Kasumi-1 (cell line): ENCODE results near the gene KLF15.
A peak's percentile ranks its signal among the peaks of the same experiment; 100 is the strongest.

Source experiments
- DNase-seq, 2 experiments: peaks; one replicate each; lab custom pipeline; 2025; lab: John Stamatoyannopoulos, UW

Gene KLF15

DNA sequence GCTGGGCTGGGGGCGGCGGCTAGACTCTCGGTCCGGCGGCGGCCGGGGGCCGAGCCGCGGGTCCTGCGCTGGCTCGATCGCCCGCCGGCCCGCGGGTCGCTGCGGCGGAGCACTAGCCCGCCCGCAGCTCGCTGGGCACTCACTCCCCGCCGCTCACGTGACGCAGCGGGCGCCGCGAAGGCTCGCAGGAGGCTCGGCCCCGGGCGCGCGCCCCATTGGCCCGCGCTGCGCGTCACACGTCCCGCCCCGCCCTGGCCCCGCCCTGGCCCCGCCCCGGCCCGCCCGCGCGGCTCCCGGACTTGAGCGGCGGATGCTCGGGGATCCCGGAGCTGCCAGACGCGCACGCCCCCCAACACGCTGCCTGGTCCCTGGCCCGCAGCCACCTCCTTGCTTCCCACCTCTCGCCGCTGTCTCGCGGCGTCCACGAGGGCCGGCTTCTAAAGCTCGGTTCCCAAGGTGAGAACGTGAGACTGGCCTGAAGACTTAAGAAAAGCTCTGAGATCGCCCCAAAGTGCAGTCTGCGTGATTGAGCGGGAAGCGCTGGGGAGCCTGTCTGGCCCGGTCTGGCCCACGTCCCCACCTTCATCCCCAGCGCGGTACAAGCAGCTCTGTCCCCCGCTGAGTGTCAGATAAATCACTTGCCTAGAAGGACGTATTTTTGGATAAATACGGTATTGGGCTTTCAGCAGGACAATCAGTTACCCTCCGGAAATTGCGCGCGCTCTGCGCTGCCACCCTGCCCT, at the start of gene KLF15:
Gene KLF15 (minus strand): TSS at position 114 of the 743 bp plus-strand sequence. CDS start 4,486 bp downstream, outside the sequence.
- DNase-seq, result peak; percentile 32 to 48

DNA sequence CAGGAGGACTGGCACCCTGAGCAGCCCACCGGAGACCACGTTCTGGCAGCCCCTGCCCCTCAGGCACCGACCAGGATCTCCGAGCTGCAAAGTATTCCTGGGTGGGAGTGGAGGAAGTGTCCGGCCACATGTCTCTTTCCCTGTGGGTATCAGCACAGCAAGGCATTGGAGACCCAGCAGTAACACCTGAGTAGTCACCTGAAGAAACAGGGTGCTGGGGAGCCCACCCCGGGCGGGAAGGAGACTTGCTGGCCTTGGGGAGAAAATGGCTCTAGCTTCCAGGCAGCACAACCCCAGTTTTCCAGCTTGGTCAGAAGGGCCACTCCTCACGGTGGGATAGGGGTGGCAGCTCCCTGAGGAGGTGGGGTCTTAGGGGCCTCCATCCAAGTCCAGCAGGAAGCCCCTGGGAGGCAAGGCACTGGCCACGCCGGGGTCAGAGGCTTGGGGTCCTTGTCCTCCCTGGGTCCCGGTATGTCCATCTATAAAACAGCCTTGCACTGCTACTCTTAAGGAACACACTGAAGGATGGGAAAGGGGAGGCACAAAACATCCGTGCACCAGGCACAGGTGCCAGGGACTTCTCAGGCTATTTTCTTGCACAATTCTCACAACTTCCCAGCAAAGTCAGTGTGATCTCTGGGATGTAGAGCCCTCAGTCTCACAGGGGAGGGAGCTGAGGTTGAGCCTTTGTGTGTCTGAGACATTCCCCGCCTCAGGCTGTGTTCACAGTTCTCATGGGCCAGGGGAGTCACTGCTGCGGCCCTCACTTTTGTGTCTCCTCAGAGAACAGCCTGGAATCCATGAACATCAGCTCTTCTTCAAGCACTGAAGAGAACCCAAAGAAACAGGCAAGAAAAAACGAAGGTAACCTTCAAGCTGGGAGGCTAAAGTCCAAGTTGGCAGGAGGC, 49.4 kb upstream of the KLF15 start:
- no peak for DNase-seq

DNA sequence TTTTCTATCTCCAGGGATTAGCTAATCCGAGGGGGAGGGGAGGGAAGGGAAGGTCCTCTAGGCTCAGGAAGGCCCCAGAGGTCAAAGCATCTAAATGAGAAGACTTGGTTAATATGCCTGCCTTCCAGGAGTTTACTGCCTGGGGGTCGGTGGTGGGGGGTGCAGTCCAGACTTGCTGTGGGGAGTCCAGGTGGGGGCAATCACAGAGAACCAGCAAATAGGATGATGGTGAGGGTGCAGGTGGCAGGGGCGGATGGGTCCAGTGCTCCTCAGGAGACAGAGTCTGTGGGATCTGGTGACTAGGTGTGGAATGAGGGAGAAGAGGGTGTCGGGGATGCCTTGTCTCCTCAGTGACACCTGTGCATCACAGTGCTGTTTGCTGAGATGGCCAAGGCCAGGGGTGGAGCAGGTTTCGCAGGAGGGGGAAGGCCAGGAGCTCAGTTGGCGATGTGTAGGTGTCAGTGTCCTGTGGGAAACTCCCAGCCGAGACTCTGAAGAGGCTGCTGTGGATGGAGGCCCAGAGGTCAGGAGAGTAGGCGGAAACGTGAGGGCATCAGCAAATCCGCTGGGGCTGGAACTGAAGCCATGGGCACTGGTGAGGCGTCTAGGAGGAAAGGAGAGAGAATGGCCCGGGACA, 45.6 kb upstream of the KLF15 start:
- no peak for DNase-seq

DNA sequence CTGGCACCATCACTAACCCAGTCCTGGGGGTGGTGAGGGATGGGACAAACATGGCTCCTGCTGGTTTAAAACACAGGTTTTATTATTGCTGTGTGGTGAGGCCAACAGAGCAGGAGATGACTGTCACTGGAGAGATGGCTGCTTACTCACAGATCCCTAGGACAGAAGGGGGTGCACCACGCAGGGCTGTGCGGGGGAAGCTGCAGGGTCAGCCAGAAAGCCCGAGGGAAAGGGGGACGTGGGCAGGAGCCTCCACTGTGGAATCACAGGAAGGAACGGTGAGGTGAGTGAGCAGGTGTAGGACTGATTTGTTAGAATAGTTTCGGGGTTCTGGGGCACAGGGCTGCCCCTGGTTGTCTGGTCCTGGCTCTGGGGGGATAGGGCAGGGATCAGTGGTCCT, 45.0 kb upstream of the KLF15 start:
- no peak for DNase-seq

DNA sequence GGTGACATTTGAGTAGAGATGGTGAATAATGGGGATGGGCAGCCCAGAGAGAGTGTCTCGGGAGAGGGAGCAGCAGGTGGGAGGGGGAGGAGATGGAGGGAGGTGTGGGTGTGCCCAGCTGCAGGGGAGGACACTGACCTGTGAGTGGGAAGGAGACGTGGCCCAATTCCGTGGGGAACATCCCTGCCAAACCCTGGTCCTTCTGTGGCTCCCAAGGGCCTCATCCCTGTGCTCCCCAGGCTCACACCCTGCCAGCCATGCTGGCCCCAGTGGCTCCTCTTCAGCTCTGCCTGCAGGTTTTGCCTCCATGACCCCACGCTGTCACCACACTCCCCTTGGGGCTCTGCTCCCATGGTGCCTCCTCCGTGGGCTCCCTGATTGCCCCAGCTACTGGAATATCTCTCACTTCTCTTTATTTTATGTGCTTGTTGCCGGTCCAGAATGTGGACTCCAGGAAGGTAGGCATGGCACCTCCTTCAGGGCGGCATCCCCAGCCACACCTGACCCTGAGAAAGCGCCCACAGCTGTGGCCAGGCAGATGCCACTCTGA, 44.5 kb upstream of the KLF15 start:
- no peak for DNase-seq

DNA sequence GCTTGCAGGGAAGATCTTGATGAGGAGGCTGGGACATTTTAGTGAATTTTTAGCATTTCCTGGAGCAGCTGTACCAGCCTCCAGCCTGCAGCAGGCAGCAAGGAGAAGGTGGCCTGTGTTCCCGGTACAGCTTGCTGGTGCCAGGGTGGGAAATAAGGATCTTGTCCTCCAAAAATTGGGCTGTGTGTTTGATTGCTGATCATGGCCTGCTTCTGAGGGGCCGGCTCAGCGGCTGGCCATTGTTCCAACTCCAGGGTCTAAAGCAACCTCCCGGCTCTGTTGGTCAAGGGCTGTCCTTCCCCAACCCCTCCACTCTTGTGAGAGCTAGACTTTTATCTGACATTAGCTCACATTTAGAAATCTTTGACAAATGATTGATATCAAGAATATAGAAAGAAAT, 42.5 kb upstream of the KLF15 start:
- DNase-seq, result no peak

DNA sequence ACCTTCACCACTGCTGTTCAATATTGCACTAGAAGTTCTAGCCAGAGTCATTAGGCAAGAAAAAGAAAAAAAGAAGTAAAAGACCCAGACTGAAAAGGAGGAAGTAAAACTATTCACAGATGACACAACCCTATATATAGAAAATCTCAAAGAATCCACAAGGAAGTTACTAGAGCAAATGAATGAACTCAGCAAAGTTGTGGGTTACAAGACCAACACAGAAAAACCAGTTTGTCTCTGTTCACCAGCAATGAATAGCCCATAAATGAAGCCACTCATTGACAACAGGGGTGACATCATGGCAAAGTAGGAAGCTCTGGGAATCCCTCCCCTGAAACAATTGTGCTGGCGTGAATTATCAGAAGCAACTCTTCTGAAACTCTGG, 42.1 kb upstream of the KLF15 start:
- DNase-seq, result peak; percentile 87 to 92

DNA sequence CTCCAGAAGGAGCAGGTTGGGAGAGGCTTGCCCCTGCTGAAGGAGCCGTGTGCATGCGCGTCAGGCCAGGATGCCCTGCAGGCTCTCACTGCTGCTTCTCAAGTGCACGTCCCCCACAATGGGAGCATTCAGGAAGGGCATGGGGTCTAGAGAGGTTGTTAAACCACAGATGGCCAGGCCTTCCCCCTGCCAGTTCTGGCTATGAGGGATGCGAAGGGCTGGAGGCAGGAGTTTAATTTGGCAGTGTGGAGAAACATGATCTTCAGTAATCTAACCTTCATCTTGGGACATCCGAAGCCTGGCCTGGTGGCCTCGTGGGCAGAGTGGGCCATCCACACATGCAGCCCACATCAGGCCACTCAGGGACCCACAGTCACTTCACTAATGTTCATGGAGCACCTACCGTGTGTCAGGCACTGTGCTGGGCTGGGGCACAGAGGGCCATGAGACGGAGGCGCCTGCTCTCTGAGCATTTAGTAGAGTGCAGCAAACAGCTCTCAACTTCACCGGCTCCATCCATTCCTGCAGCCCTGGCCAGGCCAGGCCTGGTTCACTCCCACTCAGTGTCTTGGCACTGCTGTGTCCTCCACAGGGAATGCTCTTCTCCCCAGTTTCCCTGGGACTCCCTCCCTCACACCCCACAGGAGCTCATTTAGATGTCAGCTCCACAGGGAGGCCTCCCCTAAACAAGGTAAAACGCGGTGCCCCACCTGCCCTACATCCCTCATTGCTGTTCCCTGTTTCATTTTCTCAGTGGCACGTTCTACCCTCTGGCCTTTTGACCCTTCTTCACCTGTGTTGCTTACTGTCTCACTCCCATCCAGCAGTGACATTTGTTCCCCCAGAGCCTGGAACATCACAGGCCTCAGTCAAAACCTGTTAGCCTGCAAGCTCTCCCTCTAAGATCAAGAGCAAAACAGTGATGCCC, 41.5 kb upstream of the KLF15 start:
- DNase-seq, result no peak

DNA sequence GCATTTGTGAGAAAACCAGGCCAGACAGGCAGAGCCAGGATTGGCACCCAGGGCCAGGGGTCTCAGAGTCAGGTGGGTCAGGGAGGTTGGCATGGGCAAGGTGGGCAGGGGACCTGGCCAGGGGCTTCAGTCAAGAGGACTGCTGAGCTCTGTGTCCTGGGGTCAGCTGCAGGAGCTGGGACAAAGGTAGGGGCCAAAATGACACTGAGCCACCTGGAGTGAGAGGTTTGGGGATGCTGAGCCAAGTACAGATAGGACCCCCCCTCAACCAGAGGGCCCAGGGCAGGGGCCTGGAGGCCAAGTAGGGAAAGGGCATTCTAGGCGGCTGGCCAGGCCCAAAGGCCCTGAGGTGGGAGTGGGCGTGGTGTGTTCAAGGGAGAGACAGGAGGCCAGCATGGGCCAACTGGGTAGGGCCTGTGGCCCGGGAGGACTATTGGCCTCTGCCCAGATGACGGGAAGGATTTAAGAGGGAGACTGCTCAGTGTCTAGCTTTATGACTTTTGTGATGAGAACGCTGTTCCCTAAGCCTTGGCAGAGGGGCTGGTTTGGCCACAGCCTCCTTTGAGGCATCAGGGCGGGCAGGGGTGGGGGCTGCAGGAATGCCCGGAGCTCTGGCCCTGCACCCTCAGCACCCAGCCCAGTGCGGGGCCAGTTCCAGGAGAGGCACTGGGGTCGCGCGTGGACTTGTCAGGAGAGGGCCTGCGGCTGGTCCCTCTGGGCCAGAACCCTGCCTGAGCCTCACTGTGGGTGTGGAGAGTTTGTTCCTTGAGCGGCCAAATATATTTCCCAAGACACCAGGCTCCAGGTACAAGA, 40.6 kb upstream of the KLF15 start:
- no peak for DNase-seq

DNA sequence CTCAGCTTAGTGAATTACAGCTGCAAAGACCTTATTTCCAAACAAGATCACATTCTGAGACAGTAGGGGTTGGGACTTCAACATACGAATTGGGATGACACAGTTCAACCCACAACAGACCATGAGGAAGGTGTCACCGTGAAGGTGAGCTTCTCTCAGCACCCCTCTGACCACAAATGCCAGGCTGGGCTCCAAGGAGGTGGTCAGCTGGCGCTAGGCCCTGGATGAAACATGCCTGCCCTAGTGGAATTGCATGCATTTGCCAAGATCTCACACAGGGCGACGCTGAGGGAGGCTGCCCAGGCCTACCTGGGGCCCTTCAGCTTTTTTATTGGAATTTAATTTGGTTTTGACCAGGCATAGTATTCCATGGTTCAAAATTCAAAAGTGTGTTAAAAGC, 39.3 kb upstream of the KLF15 start:
- no peak for DNase-seq

DNA sequence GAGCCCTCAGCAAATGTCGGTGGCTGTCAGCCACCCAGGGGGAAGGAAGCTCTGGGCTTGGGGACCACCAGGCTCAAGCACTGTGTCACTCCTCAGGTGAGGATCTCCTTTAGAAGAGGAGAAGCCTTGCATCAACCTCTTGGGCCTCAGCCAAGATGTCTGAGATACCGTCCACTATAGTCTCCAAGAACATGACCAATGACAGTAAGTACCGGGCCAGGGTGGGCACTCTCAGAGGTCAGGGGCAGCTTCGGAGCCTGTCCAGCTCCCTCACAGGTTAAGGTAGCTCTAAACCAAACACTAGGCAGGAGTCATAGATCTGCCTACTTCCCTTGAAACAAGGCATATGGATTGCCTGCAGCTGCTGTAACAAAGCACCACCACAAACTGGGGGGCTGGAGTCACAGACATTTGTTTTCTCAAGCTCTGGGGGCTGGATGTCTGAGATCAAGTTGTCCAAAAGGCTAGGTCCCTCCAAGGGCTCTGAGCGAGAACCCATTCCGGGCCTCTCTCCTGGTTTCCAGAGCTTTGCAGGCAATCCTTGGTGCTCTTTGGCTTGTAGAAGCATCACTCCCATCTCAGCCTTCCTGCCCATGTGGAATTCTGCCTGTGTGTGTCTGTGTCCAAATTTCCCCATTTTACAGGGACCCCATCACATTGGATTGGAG, 38.8 kb upstream of the KLF15 start:
- no peak for DNase-seq

DNA sequence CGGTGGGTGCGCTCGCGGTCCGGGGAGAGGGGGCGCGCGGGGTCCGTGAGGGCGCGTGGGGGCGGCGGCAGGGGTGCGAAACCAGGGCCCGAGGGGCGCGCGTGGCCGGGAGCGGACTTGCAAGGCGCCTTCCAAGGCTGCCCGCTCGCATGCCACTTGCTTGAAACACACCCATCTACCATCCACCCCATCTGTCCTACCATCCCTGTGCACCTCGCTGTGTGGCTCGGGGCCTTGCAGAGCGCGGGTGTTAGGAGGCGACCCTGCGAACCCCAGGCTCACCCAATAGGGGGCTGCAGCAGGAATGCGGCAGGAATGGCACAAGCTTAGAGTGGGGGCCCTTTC, 37.7 kb upstream of the KLF15 start:
- no peak for DNase-seq

DNA sequence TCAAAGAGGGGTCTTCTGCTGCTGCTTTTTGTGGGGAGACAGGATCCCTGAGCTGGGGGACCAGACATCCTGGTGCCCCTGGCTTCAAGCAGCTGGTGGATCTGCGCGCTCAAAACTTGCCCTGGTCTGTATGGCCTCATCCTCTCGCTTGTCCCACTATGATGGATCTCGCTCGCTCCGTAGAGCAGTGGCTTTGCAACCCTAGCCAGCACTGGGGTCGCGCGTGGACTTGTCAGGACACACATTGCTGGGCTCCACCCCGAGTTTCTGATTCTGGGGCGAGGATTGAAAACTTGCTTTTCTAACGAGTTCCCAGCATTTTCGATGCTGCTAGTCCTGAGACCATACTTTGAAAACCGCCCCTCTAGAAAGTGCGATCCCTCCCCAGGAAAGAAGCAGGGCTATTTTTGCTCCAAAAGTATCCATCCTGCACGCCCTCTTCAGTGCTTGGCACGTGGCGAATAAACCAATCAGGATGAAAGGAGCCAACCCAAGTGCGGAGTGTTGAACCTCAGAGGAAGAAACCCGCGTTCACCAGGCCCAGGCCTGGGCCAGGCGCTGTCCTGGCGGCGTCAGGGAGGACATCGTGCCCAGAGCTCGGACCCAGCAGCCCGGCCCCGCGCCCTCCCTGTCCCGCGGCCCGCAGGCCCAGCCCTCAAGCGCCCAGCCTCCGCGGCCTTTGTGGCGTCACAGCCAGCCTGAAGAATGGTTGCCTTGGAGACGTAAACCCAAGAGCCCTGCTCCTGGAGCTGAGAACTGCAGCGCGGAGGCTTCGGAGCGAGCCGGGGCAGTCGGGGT, 37.2 kb upstream of the KLF15 start, which contains the start of gene CFAP100:
Gene CFAP100 (plus strand): TSS at position 731 of the 798 bp plus-strand sequence. CDS start 1,092 bp downstream, outside the sequence.
- DNase-seq, result no peak

DNA sequence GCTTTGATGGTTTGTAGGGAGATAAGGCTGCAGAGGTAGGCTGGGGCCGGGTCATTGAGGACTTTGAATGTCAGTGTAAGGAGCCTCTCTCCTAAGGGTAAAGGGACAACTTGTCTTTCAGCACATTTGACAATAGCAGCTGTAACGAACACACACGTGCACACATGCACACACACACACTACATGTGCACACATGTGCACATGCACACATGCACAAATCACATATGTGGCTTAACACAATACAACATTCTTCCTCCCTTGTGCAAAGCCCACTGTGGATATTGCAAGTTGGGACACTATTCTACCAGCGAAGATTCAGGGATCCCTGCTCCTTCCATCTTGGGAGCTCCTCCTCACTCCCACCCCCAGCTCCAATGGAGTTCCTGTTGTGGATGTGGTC, 36.4 kb upstream of the KLF15 start:
- no peak for DNase-seq

DNA sequence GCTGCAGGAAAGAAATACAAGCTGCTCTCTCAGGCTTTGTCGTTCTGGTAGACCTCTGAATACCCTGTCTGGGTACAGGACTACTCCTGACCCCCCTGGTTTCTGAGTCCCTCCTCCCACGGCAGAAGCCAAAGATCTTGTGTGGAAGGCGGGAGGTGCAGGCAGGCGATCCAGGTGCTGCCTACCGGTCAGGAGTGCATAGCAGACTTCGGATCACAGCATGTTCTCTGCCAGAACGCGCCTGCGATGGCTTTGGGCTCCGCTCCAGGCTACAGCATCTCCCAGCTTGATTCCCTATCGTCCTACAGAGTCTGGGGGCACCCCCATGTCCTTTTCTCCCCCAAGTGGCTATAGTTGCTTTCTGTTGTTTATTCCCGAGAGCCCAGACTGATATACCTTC, 35.0 kb upstream of the KLF15 start:
- no peak for DNase-seq

DNA sequence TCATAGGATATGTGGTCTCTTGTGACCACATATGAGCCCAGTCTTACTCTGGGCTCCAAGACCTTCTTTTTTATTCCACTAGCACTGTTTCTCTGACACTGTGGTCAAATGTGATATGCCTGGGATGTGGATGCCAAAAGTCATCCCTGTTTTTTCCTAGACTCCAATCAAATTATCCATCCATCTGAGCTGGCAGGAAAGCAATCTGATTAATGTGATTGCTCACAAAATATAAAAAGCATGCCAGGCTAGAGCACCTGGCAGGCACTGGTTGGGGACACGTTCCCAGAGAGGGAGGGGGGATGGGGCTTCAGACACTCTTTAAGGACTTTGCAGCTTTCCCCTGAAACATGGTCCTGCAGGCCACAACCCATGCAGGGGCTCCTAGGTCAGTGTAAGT, 34.4 kb upstream of the KLF15 start:
- DNase-seq, result no peak

DNA sequence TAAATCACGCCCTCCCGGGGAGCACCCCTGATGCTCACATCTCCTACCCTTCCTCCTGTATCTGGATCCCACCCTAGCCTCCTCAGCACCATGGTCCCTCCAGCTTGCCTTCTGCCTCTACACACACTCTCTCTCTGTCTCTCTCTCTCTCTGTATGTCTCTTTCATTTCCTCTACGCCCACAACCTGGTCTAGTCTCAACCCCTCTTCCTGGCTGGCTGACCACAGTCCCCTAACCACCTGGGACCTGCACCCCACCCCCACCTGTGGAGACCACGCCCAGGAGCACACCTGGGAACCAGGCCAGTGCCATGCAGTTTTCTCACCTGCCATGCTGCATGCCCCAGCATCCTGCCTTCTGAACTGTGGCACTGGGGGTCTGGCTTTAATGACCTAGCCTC, 33.5 kb upstream of the KLF15 start:
- no peak for DNase-seq

DNA sequence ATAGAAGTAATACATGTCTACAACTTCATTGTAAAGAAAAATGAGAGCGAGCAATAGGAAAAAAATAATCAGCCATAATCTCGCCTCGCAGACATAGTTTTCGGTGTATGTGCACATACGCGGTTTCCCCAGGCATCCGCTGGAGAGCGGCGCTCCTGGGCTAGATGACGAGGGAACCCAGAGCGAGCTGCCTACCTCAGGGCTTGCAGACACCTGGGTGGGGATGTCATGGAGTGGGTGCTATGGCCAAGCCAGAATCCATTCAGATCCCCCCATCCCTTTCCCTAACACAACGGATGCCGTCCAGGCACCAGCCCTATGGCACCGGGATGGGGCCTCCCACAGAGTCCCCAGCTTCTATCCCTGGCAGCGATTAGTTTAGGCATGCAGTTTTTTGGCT, 33.0 kb upstream of the KLF15 start:
- DNase-seq, result no peak

DNA sequence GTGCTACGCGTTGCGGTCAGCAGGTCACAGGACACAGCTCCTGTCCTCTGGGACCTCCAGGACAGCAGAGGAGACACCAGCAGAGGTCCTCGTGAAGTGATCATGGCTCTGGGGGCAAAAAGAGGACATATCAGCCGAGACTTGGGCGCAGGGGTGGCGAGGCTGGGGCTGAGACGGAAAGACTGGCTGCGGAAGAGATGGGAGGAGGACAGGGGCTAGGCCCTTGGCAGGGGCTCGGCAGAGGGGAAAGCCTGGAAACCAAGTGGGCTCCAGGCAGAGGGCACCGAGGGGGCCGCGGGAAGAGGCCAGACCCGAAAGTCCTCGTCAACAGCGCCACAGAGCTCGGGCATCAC, 32.6 kb upstream of the KLF15 start:
- DNase-seq, result no peak
